ENCODE data around the gene WDR37.
A peak's percentile ranks its signal among the peaks of the same experiment; 100 is the strongest.
"Not testable (repeated sequence)": the region's sequence is repeated elsewhere in the genome, so short reads cannot be mapped to it uniquely, and the experiment has no call there.

Gene WDR37

GRCh38 chr10:1040133-1040532, 16.1 kb upstream of the WDR37 start:
- DNase-seq (ENCODE audit: low read depth in 2 of 2, low spot score in 1 of 2), result no peak

GRCh38 chr10:1041514-1041913, 14.7 kb upstream of the WDR37 start:
- no peak for DNase-seq (ENCODE audit: low read depth in 2 of 2, low spot score in 1 of 2)

GRCh38 chr10:1043532-1043995, 12.6 kb upstream of the WDR37 start:
- no peak for DNase-seq (ENCODE audit: low read depth in 2 of 2, low spot score in 1 of 2)

GRCh38 chr10:1044146-1044545, 12.0 kb upstream of the WDR37 start:
- no peak for DNase-seq (ENCODE audit: low read depth in 2 of 2, low spot score in 1 of 2)

- DNase-seq (ENCODE audit: low read depth in 2 of 2, low spot score in 1 of 2), result no peak
Measured at GRCh38 chr10:1044964-1045363, 11.2 kb upstream of the WDR37 start.

GRCh38 chr10:1045415-1045814, 10.8 kb upstream of the WDR37 start:
- DNase-seq (ENCODE audit: low read depth in 2 of 2, low spot score in 1 of 2), result no peak

- DNase-seq (ENCODE audit: low read depth in 2 of 2, low spot score in 1 of 2), result no peak
Measured at GRCh38 chr10:1047937-1048336, 8.2 kb upstream of the WDR37 start.

GRCh38 chr10:1048349-1048731, 7.8 kb upstream of the WDR37 start:
- no peak for DNase-seq (ENCODE audit: low read depth in 2 of 2, low spot score in 1 of 2)

- peak; percentile 88 to 94 for DNase-seq (ENCODE audit: low read depth in 2 of 2, low spot score in 1 of 2)
Measured at GRCh38 chr10:1048732-1049424, 7.3 kb upstream of the WDR37 start, which contains the start of gene IDI1. TSS of gene IDI1 (minus strand) at chr10:1049119. CDS start at chr10:1049003, 116 bp downstream.

- no peak for DNase-seq (ENCODE audit: low read depth in 2 of 2, low spot score in 1 of 2)
Measured at GRCh38 chr10:1049425-1049958, 6.7 kb upstream of the WDR37 start.

- no peak for DNase-seq (ENCODE audit: low read depth in 2 of 2, low spot score in 1 of 2)
Measured at GRCh38 chr10:1050145-1050544, 6.0 kb upstream of the WDR37 start.

- no peak for DNase-seq (ENCODE audit: low read depth in 2 of 2, low spot score in 1 of 2)
Measured at GRCh38 chr10:1050554-1050953, 5.6 kb upstream of the WDR37 start.

GRCh38 chr10:1054684-1055083, 1.5 kb upstream of the WDR37 start:
- DNase-seq (ENCODE audit: low read depth in 2 of 2, low spot score in 1 of 2), result no peak

GRCh38 chr10:1057106-1057657, 997 bp downstream of the WDR37 start:
- no peak for DNase-seq (ENCODE audit: low read depth in 2 of 2, low spot score in 1 of 2)

GRCh38 chr10:1058017-1058416, 1.8 kb downstream of the WDR37 start:
- no peak for DNase-seq (ENCODE audit: low read depth in 2 of 2, low spot score in 1 of 2)

GRCh38 chr10:1059902-1060301, 3.7 kb downstream of the WDR37 start:
- DNase-seq (ENCODE audit: low read depth in 2 of 2, low spot score in 1 of 2), result no peak

GRCh38 chr10:1061930-1062774, 6.0 kb downstream of the WDR37 start:
- DNase-seq (ENCODE audit: low read depth in 2 of 2, low spot score in 1 of 2), result no peak

GRCh38 chr10:1063232-1063865, 7.2 kb downstream of the WDR37 start:
- DNase-seq (ENCODE audit: low read depth in 2 of 2, low spot score in 1 of 2), result no peak

- DNase-seq (ENCODE audit: low read depth in 2 of 2, low spot score in 1 of 2), result no peak
Measured at GRCh38 chr10:1064964-1065247, 8.7 kb downstream of the WDR37 start.

GRCh38 chr10:1066734-1067133, 10.5 kb downstream of the WDR37 start:
- DNase-seq (ENCODE audit: low read depth in 2 of 2, low spot score in 1 of 2), result not testable (repeated sequence)
